ENCODE data around the gene NEDD9. TPM values are rescaled to one million over a fixed set of nuclear protein-coding genes. Genes with fewer than 3 reads are reported as not detected.

NEDD9 gene
- total and polyA plus RNA-seq, 2 of the 4 experiments (the other 2 are of a cell fraction), result 7.6 to 16.5 TPM

- TF ChIP-seq, protein P1, sequence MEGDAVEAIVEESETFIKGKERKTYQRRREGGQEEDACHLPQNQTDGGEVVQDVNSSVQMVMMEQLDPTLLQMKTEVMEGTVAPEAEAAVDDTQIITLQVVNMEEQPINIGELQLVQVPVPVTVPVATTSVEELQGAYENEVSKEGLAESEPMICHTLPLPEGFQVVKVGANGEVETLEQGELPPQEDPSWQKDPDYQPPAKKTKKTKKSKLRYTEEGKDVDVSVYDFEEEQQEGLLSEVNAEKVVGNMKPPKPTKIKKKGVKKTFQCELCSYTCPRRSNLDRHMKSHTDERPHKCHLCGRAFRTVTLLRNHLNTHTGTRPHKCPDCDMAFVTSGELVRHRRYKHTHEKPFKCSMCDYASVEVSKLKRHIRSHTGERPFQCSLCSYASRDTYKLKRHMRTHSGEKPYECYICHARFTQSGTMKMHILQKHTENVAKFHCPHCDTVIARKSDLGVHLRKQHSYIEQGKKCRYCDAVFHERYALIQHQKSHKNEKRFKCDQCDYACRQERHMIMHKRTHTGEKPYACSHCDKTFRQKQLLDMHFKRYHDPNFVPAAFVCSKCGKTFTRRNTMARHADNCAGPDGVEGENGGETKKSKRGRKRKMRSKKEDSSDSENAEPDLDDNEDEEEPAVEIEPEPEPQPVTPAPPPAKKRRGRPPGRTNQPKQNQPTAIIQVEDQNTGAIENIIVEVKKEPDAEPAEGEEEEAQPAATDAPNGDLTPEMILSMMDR (conservative IDR thresholded peaks at IDR 0.05; ENCODE audit: low read depth, low read length), result no peak
- TF ChIP-seq FOS (IDR thresholded peaks at IDR 0.05; ENCODE audit: low read depth, low read length) (no peak), MAZ (IDR thresholded peaks at IDR 0.05; ENCODE audit: borderline replicate concordance, low read depth, low read length) (no peak), POLR2A (IDR thresholded peaks at IDR 0.05; ENCODE audit: low read depth, low read length) (no peak)
Observed at GRCh38 chr6:11202513-11203305, 29.8 kb downstream of the NEDD9 start (continued).

Data from IMR-90 (cell line).